IMR-90 (cell line): ENCODE data around the gene DNAJC5.

Source experiments
- FOS ChIP-seq: fragments of 150-350 bp; IDR thresholded peaks from 2 replicates; pipeline ENCODE4 v1.6.1; 2016; ENCODE audit warnings: low read depth, low read length
- POLR2A ChIP-seq: IDR thresholded peaks from 2 replicates; pipeline ENCODE4 v1.6.1; 2012; ENCODE audit warnings: mild to moderate bottlenecking, low read depth, low read length
- RAD21 ChIP-seq: IDR thresholded peaks from 2 replicates; pipeline ENCODE4 v1.6.1; 2012; ENCODE audit warnings: low read length, improper control_type of control experiment
- RCOR1 ChIP-seq: IDR thresholded peaks from 2 replicates; pipeline ENCODE4 v1.6.1; 2012; ENCODE audit warnings: mild to moderate bottlenecking, low read length, improper control_type of control experiment; ENCODE audit not compliant: insufficient replicate concordance
- TF ChIP-seq, protein P1 (sequence below): conservative IDR thresholded peaks from 2 replicates; pipeline ENCODE4 v1.5.1; 2012; ENCODE audit warnings: mild to moderate bottlenecking, low read depth, low read length, improper control_type of control experiment
- TF ChIP-seq, protein P2 (sequence below): fragments of 150-350 bp; IDR thresholded peaks from 2 replicates; pipeline ENCODE4 v1.6.1; 2017; ENCODE audit warnings: mild to moderate bottlenecking, antibody characterized with exemption, low read length, low read depth

DNA sequence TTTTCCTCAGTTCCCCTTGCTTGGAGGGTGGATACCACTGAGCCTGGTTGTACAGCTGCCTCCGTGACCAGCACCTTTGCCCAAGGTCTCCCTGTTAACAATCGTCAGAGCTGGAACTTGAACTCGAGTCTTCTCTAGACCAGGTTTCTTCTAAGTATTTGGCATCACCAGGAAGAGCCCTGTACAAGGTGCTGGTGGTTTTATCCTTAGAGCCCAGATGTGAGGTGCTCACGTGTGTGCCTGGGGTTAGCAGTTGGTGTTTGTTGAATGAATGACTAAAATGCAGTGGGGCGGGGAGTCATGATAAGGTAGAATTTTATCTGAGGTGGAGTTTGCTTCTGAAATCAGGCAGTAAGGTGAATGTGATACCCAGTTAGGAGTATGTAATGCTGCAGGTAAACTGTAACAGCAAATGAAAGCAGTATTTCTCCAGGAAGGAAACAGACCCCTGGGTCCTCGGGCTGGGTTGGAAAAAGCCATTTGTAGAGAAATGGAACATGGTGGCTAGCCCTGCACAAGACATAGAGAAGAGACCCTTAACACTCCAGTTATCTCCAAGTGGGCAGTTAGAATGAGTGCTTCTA, 3.1 kb downstream of the DNAJC5 start:
- TF ChIP-seq RAD21, result no peak
- TF ChIP-seq, protein P1, sequence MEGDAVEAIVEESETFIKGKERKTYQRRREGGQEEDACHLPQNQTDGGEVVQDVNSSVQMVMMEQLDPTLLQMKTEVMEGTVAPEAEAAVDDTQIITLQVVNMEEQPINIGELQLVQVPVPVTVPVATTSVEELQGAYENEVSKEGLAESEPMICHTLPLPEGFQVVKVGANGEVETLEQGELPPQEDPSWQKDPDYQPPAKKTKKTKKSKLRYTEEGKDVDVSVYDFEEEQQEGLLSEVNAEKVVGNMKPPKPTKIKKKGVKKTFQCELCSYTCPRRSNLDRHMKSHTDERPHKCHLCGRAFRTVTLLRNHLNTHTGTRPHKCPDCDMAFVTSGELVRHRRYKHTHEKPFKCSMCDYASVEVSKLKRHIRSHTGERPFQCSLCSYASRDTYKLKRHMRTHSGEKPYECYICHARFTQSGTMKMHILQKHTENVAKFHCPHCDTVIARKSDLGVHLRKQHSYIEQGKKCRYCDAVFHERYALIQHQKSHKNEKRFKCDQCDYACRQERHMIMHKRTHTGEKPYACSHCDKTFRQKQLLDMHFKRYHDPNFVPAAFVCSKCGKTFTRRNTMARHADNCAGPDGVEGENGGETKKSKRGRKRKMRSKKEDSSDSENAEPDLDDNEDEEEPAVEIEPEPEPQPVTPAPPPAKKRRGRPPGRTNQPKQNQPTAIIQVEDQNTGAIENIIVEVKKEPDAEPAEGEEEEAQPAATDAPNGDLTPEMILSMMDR, result no peak
- no peak for TF ChIP-seq POLR2A
- TF ChIP-seq RCOR1, result no peak
- TF ChIP-seq FOS, result no peak
- TF ChIP-seq, protein P2, sequence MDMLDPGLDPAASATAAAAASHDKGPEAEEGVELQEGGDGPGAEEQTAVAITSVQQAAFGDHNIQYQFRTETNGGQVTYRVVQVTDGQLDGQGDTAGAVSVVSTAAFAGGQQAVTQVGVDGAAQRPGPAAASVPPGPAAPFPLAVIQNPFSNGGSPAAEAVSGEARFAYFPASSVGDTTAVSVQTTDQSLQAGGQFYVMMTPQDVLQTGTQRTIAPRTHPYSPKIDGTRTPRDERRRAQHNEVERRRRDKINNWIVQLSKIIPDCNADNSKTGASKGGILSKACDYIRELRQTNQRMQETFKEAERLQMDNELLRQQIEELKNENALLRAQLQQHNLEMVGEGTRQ, result no peak
